ENCODE measurements around the gene NTN1.
"Not testable (repeated sequence)": the region's sequence is repeated elsewhere in the genome, so short reads cannot be mapped to it uniquely, and the experiment has no call there.

NTN1 gene

GRCh38 chr17:9021158-9021991 is at the start of gene NTN1:
Gene NTN1, plus strand, starts transcription at chr17:9021510. Its CDS starts 864 bp downstream, at chr17:9022374.
- FAIRE-seq (no peak), DNase-seq (ENCODE audit: insufficient read length, low spot score) (no peak)
- TF ChIP-seq POLR2A (IDR thresholded peaks at IDR 0.05; ENCODE audit: low read depth, low read length) = no peak

GRCh38 chr17:8975091-8975725 is 46.1 kb upstream of the NTN1 start:
- FAIRE-seq = no peak
- no peak for DNase-seq (ENCODE audit: insufficient read length, low spot score)
- no peak for TF ChIP-seq POLR2A (IDR thresholded peaks at IDR 0.05; ENCODE audit: low read depth, low read length)

- no peak for TF ChIP-seq POLR2A (IDR thresholded peaks at IDR 0.05; ENCODE audit: low read depth, low read length)
- DNase-seq (ENCODE audit: insufficient read length, low spot score) = no peak
- FAIRE-seq = no peak
Observed at GRCh38 chr17:8976638-8977037, 44.7 kb upstream of the NTN1 start.

- no peak for DNase-seq (ENCODE audit: insufficient read length, low spot score)
- no peak for FAIRE-seq
- TF ChIP-seq POLR2A (IDR thresholded peaks at IDR 0.05; ENCODE audit: low read depth, low read length) = no peak
Observed at GRCh38 chr17:8979715-8980114, 41.6 kb upstream of the NTN1 start.

DNA sequence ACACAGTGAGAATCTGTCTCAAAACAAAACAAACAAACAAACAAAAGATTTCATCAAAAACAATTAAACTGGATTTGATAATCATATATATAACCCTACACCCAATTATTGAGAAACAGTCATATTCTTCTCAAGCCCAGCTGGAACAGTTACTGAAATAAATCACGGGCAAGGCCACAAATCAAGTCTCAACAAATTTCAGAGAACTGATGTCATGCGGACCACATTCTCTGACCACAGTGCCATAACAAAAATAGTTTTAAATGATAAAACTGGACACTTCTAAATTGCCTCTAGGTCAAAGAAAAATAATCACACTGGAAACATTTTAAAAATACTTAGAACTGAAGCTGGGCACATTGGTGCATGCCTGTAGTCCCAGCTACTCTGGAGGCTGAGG is 39.9 kb upstream of the NTN1 start:
- DNase-seq (ENCODE audit: insufficient read length, low spot score) = no peak
- TF ChIP-seq POLR2A (IDR thresholded peaks at IDR 0.05; ENCODE audit: low read depth, low read length) = no peak
- no peak for FAIRE-seq

DNA sequence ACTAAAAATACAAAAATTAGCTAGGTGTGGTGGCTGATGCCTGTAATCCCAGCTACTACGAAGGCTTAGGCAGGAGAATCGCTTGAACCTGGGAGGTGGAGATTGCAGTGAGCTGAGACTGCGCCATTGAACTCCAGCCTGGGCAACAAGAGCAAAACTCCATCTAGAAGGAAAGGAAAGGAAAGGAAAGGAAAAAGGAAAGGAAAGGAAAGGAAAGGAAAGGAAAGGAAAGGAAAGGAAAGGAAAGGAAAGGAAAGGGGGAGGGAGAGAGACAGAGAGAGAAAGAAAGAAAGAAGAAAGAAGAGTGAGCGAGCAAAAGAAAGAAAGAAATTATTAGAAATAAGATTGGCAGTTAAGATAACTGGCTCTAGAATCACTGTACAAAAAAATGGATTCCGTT is 37.1 kb upstream of the NTN1 start:
- not testable (repeated sequence) for DNase-seq (ENCODE audit: insufficient read length, low spot score); FAIRE-seq

GRCh38 chr17:8985054-8985701 is 36.1 kb upstream of the NTN1 start:
- no peak for TF ChIP-seq POLR2A (IDR thresholded peaks at IDR 0.05; ENCODE audit: low read depth, low read length)
- FAIRE-seq (no peak), DNase-seq (ENCODE audit: insufficient read length, low spot score) (no peak)

- no peak for TF ChIP-seq POLR2A (IDR thresholded peaks at IDR 0.05; ENCODE audit: low read depth, low read length)
- no peak for DNase-seq (ENCODE audit: insufficient read length, low spot score)
- FAIRE-seq = no peak
Observed at GRCh38 chr17:8986295-8986694, 35.0 kb upstream of the NTN1 start.

GRCh38 chr17:8988263-8988935 is 32.9 kb upstream of the NTN1 start:
- DNase-seq (ENCODE audit: insufficient read length, low spot score); FAIRE-seq: not testable (repeated sequence)

DNA sequence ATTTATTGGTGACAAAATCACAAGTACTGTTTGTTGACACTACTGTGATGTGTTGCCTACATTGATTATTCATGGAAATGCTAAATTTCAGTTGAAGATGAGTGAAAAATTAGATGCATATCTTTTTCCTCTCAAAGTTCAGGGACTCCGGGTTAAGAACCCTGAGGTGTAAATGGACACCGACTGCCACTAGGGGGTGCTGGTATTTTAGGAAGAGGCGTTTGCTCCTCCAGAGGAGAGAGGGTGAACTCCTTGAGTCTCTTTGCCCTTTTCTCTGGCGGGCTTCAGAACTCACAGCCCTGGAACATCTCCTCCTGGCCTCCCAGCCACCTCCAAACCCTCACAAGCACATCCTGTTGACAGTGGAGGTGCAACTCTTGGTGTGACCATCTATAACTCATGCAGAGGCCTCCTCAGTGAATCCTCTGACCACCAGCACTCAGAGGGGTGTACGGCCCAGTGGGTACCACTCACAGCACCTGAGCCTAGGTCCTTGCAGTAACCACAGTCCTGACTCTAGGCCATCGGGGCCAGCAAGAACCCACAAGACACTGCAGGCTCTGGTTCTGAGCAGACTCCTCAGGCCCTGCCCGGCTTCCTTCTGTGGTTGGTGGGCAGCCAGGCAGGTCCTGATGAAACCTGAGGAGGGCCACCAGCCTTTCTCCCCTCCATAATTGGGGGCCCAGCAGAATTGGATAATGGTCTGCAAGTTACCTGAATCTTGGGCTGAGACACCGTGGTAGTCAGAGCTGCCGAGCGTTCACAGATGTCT is 29.6 kb upstream of the NTN1 start:
- no peak for TF ChIP-seq POLR2A (IDR thresholded peaks at IDR 0.05; ENCODE audit: low read depth, low read length)
- FAIRE-seq (no peak), DNase-seq (ENCODE audit: insufficient read length, low spot score) (peak; percentile 47)

DNA sequence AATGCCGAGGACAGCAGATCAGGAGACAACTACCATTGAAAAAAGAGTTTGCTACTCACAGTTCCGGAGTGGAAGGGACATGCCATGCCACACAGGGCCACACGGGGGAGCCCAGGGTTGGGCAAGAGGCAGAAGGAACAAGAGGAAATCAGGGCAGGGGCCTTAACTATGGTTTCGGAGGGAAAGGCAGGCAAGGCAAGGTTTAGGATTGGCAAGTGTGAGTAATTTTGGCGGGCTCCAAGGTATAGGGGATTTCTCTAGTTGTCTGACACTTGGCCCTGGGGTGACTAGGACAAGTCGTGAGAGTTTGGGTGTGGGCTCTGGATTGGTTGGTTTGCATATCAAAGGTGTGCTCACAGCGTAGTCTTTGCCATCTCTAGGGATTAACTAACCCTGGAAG is 27.0 kb upstream of the NTN1 start:
- no peak for TF ChIP-seq POLR2A (IDR thresholded peaks at IDR 0.05; ENCODE audit: low read depth, low read length)
- DNase-seq (ENCODE audit: insufficient read length, low spot score) (peak; percentile 51), FAIRE-seq (no peak)

- DNase-seq (ENCODE audit: insufficient read length, low spot score) (no peak), FAIRE-seq (no peak)
- TF ChIP-seq POLR2A (IDR thresholded peaks at IDR 0.05; ENCODE audit: low read depth, low read length) = no peak
Observed at GRCh38 chr17:8995711-8996110, 25.6 kb upstream of the NTN1 start.

- DNase-seq (ENCODE audit: insufficient read length, low spot score) = peak; percentile 67
- no peak for TF ChIP-seq POLR2A (IDR thresholded peaks at IDR 0.05; ENCODE audit: low read depth, low read length)
- FAIRE-seq = no peak
Observed at GRCh38 chr17:8997994-8998628, 23.2 kb upstream of the NTN1 start.
